HL-60 (cell line): ENCODE data around the gene CRYBG3.

Experiments used
- DNase-seq, 2 experiments: peaks; one replicate each; pipeline ENCODE4 v3.0.0-alpha.2; 2010 to 2020; ENCODE audit warnings: low read depth in 1 of 2, low spot score in 1 of 2
- H3K27ac ChIP-seq: fragments of 250-450 bp; sonication (Bioruptor Pico); replicated peaks from 2 replicates; pipeline ENCODE4 v1.5.1; 2020; ENCODE audit warnings: mild to moderate bottlenecking, moderate library complexity
- H3K27me3 ChIP-seq: fragments of 250-450 bp; sonication (Bioruptor Pico); 2 replicates; pipeline ENCODE4 v1.5.1; 2021; ENCODE audit warnings: mild to moderate bottlenecking, moderate library complexity; ENCODE audit not compliant: insufficient read depth, poor library complexity, severe bottlenecking
- H3K4me3 ChIP-seq: replicated peaks from 2 replicates; pipeline ENCODE4 v1.5.1; 2011; ENCODE audit warnings: mild to moderate bottlenecking, control low read depth, low read length; ENCODE audit not compliant: insufficient read depth
- CTCF ChIP-seq: IDR thresholded peaks from one replicate; pipeline ENCODE4 v1.5.1; 2011; ENCODE audit warnings: low read length, control low read depth, inconsistent platforms; ENCODE audit not compliant: insufficient read depth
- GABPA ChIP-seq: IDR thresholded peaks from 2 replicates; pipeline ENCODE4 v1.6.1; 2012; ENCODE audit warnings: low read depth
- POLR2AphosphoS5 ChIP-seq: IDR thresholded peaks from 2 replicates; pipeline ENCODE4 v1.6.1; 2012; ENCODE audit warnings: low read depth
- REST ChIP-seq: IDR thresholded peaks from 2 replicates; pipeline ENCODE4 v1.6.1; 2012; ENCODE audit warnings: low read depth; ENCODE audit not compliant: insufficient replicate concordance
- SPI1 ChIP-seq: IDR thresholded peaks from 2 replicates; pipeline ENCODE4 v1.6.1; 2012; ENCODE audit warnings: low read depth, mild to moderate bottlenecking, borderline replicate concordance

CRYBG3 gene

GRCh38 chr3:97841304-97841703, 19.5 kb downstream of the CRYBG3 start:
- no peak overlapping the region for H3K27ac ChIP-seq
- H3K4me3 ChIP-seq, result no peak overlapping the region
- TF ChIP-seq POLR2AphosphoS5 (no peak), GABPA (no peak), SPI1 (no peak), CTCF (no peak), REST (no peak)
- H3K27me3 ChIP-seq, result no peaks in the 10 kb centered on the region
- DNase-seq, result no peak

GRCh38 chr3:97841956-97842355, 20.1 kb downstream of the CRYBG3 start:
- Histone ChIP-seq H3K4me3 (no peak overlapping the region), H3K27me3 (no peaks in the 10 kb centered on the region), H3K27ac (no peak overlapping the region)
- no peak for DNase-seq
- TF ChIP-seq CTCF (no peak), POLR2AphosphoS5 (no peak), GABPA (no peak), SPI1 (no peak), REST (no peak)

- TF ChIP-seq SPI1 (no peak), POLR2AphosphoS5 (no peak), REST (no peak), CTCF (no peak), GABPA (no peak)
- no peak for DNase-seq
- Histone ChIP-seq H3K4me3 (no peak overlapping the region), H3K27ac (no peak overlapping the region), H3K27me3 (no peaks in the 10 kb centered on the region)
Measured at GRCh38 chr3:97848779-97849178, 27.0 kb downstream of the CRYBG3 start.
